B cell (primary cell): ENCODE results near the gene MYL5.

Experiments used
- CTCF ChIP-seq: fragments of 200-600 bp; IDR thresholded peaks from one replicate; pipeline ENCODE4 v1.8.0; 2022; ENCODE audit warnings: antibody characterized with exemption, mild to moderate bottlenecking
- EZH2 ChIP-seq: IDR thresholded peaks from 2 replicates; pipeline ENCODE4 v1.6.1; 2012; ENCODE audit warnings: borderline replicate concordance, low read depth, mild to moderate bottlenecking, moderate library complexity, low read length; ENCODE audit not compliant: insufficient read depth, poor library complexity, severe bottlenecking

DNA sequence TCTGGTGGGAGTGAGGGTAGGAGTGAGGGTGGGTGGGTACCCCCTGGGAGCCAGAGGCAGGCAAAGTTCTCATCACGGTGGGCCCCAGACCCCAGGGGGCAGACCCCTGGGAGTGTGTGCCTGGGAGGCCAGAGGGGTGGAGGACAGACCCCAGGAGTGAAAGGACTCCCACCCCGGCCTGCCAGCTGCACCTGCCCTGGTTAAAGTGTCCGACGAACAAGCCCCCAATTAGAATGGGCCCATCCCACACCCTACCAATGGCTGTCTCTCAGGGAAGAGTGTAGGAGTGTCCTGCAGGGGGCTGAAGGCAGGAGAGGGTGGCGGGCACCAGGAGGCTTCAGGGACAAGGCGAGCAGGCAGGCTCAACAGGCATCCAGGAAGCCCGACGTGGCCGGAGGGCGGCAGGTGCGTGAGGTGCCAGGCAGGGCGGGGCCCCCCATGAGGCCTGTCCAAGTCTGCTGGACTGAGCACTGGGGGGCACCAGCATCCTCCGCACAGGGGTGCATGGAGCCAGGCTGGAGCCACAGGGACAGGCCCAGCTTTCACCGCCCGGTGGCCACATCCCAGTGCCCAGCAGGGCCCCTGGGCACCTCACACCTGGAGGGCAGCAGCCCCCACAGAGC lies 40.3 kb upstream of the MYL5 start:
- no peak for TF ChIP-seq CTCF
- no peak for TF ChIP-seq EZH2
